ENCODE data around the gene CTBP1.

- TF ChIP-seq CTCF (IDR thresholded peaks at IDR 0.05) (no peak), EP300 (IDR thresholded peaks at IDR 0.05) (no peak)
These were observed 44.6 kb upstream of the CTBP1 start for GRCh38 chr4:1293531-1293941.
